Measurements from ENCODE around the gene PTP4A2. TPM values are rescaled to one million over a fixed set of nuclear protein-coding genes. Genes with fewer than 3 reads are reported as not detected.

PTP4A2 gene
- polyA plus RNA-seq, 1 of the 3 experiments (the other 2 are of a cell fraction): 41.7 TPM

GRCh38 chr1:31867546-31867945, 70.6 kb downstream of the PTP4A2 start:
- H3K36me3 ChIP-seq (replicated peaks in 1 of 2; ENCODE audit: control insufficient read depth in 1 of 2, insufficient read depth in 2 of 2, low read length in 1 of 2): no peaks in the 10 kb centered on the region
- WGBS (ENCODE audit: low lambda C conversion rate): 67% methylated on average over 7 of the region's 7 CpGs
- no peak overlapping the region for H3K4me3 ChIP-seq (ENCODE audit: low read depth in 2 of 2, low read length in 1 of 2)
- H2AFZ ChIP-seq (ENCODE audit: low read depth): no peak overlapping the region
- POLR2A ChIA-PET: no interaction called here
- no peaks in the 10 kb centered on the region for H3F3A ChIP-seq (replicated peaks; ENCODE audit: insufficient read depth)
- no peaks in the 10 kb centered on the region for H3K9me3 ChIP-seq
- no peak overlapping the region for H3K27ac ChIP-seq (ENCODE audit: low read depth in 2 of 2, low read length in 1 of 2)
- no peaks in the 10 kb centered on the region for H3K9me2 ChIP-seq
- no peak overlapping the region for H3K9ac ChIP-seq
- no peaks in the 10 kb centered on the region for H3K4me1 ChIP-seq (ENCODE audit: control insufficient read depth in 1 of 2, insufficient read depth in 2 of 2, low read depth in 1 of 2, low read length in 1 of 2)
- H3K4me2 ChIP-seq: no peak overlapping the region
- no peaks in the 10 kb centered on the region for H3K27me3 ChIP-seq (ENCODE audit: insufficient read depth)
- H4K20me1 ChIP-seq (ENCODE audit: insufficient read depth): no peaks in the 10 kb centered on the region
- no peak for DNase-seq
- no peak for TF ChIP-seq USF1 (IDR thresholded peaks at IDR 0.05; ENCODE audit: borderline replicate concordance, low read depth)
- TF ChIP-seq GATA2 (CRISPR knock-in tag; IDR thresholded peaks at IDR 0.05): no peak
- no peak for TF ChIP-seq FOSL2 (IDR thresholded peaks at IDR 0.05; ENCODE audit: borderline replicate concordance, low read depth)
- TF ChIP-seq GABPA (IDR thresholded peaks at IDR 0.05; ENCODE audit: low read depth): no peak
- TF ChIP-seq ELF1 (IDR thresholded peaks at IDR 0.05): no peak
- no peak for TF ChIP-seq NRF1 (IDR thresholded peaks at IDR 0.05; ENCODE audit: low read depth, low read length)
- no peak for TF ChIP-seq FOXM1 (IDR thresholded peaks at IDR 0.05; ENCODE audit: low read depth)
- TF ChIP-seq MAX (IDR thresholded peaks at IDR 0.05; ENCODE audit: low read depth): no peak
- no peak for TF ChIP-seq CTCF (IDR thresholded peaks at IDR 0.05)
- TF ChIP-seq POLR2AphosphoS5 (IDR thresholded peaks at IDR 0.05; ENCODE audit: low read depth, low read length): no peak
- no peak for TF ChIP-seq TEAD4 (IDR thresholded peaks at IDR 0.05; ENCODE audit: borderline replicate concordance, insufficient read depth)
- TF ChIP-seq ZBTB33 (IDR thresholded peaks at IDR 0.05; ENCODE audit: borderline replicate concordance, low read depth): no peak
- TF ChIP-seq FOXJ3 (CRISPR knock-in tag; IDR thresholded peaks at IDR 0.05): no peak
- no peak for TF ChIP-seq JUND (IDR thresholded peaks at IDR 0.05)
- TF ChIP-seq RCOR1 (IDR thresholded peaks at IDR 0.05; ENCODE audit: low read length): no peak
- TF ChIP-seq EZH2phosphoT487 (IDR thresholded peaks at IDR 0.05; ENCODE audit: borderline replicate concordance, low read depth): no peak
- TF ChIP-seq RFX5 (IDR thresholded peaks at IDR 0.05; ENCODE audit: low read length): no peak
- TF ChIP-seq EP300 (IDR thresholded peaks at IDR 0.05; ENCODE audit: borderline replicate concordance in 1 of 2, low read depth in 1 of 2, low read length in 1 of 2): no peak
- H3K79me2 ChIP-seq (ENCODE audit: insufficient read depth): no peaks in the 10 kb centered on the region
- CTCF ChIA-PET: no interaction called here

Data from SK-N-SH (cell line).